Endothelial cell of umbilical vein (primary cell): Measurements from ENCODE around the gene MYLK. TPM values are rescaled to one million over a fixed set of nuclear protein-coding genes. Genes with fewer than 3 reads are reported as not detected.
"Not testable (repeated sequence)": the region's sequence is repeated elsewhere in the genome, so short reads cannot be mapped to it uniquely, and the experiment has no call there.

Source experiments
- BruUV-seq: library from RNA; stranded (reverse); fragments of 400-500 nt; replicated peaks from 2 replicates; lab custom pipeline; 2021; lab: Mats Ljungman, UMichigan
- CTCF ChIA-PET: fragments of 300-600, 350-600 bp; sonication (Branson Sonifier 250); formaldehyde crosslinking; loops from one replicate; lab custom pipeline; 2021; ENCODE audit warnings: antibody characterized with exemption, inconsistent platforms; lab: Charles Lee
- POLR2A ChIA-PET: fragments of 300-600, 350-600 bp; sonication (Branson Sonifier 250); formaldehyde crosslinking; loops from one replicate; lab custom pipeline; 2021; ENCODE audit warnings: antibody characterized with exemption, inconsistent platforms; lab: Charles Lee
- DNase-seq: peaks from one replicate; pipeline ENCODE4 v3.0.0-alpha.2; 2011; ENCODE audit warnings: low read depth, low spot score
- FAIRE-seq: peaks from 2 replicates; lab custom pipeline; 2011; peaks lifted over from hg19 to GRCh38; lab: Jason Lieb, UNC
- H2AFZ ChIP-seq: 2 replicates; pipeline ENCODE4 v1.6.0; 2012; ENCODE audit warnings: low read depth, low read length, control low read depth, inconsistent platforms
- H3K27ac ChIP-seq: 2 replicates; pipeline ENCODE4 v1.5.1; 2011; ENCODE audit warnings: low read depth, mild to moderate bottlenecking, control low read depth, low read length, moderate library complexity; ENCODE audit not compliant: insufficient read depth
- H3K27me3 ChIP-seq, 2 experiments: 2 replicates each; pipeline versions ENCODE4 v1.6.0 to v1.6.1; 2011; ENCODE audit warnings: low read length in 2 of 2, mixed read lengths in 1 of 2; ENCODE audit not compliant: control insufficient read depth in 2 of 2, insufficient read depth in 2 of 2
- H3K36me3 ChIP-seq, 2 experiments: 2 replicates in 1 of 2; 3 replicates in 1 of 2; pipeline ENCODE4 v1.5.1; 2011; ENCODE audit warnings: low read length in 2 of 2, mild to moderate bottlenecking in 1 of 2, moderate library complexity in 1 of 2; ENCODE audit not compliant: control insufficient read depth in 2 of 2, insufficient read depth in 2 of 2; ENCODE audit errors: extremely low read depth in 1 of 2
- H3K4me1 ChIP-seq: 3 replicates; pipeline ENCODE4 v1.5.1; 2011; ENCODE audit warnings: mild to moderate bottlenecking, low read length; ENCODE audit not compliant: control insufficient read depth, insufficient read depth; ENCODE audit errors: extremely low read depth
- H3K4me2 ChIP-seq: 2 replicates; pipeline ENCODE4 v1.6.1; 2011; ENCODE audit warnings: low read length, control low read depth, mixed read lengths; ENCODE audit not compliant: insufficient read depth
- H3K4me3 ChIP-seq, 3 experiments: fragments of 200-600 bp in 1 of 3; sonication (generic), shearing (Covaris generic) in 1 of 3; replicated peaks in 1 of 3; 2 replicates each; pipeline ENCODE4 v1.5.1; 2011 to 2016; ENCODE audit warnings: control low read depth in 3 of 3, low read length in 3 of 3, mild to moderate bottlenecking in 2 of 3, inconsistent platforms in 1 of 3, low read depth in 1 of 3, moderate library complexity in 1 of 3; ENCODE audit not compliant: insufficient read depth in 1 of 3
- H3K79me2 ChIP-seq: 2 replicates; pipeline ENCODE4 v1.6.0; 2012; ENCODE audit warnings: low read length, inconsistent platforms; ENCODE audit not compliant: control insufficient read depth, insufficient read depth
- H3K9ac ChIP-seq: replicated peaks from 2 replicates; pipeline ENCODE3; 2011; ENCODE audit warnings: low read length, control low read depth; ENCODE audit not compliant: insufficient read depth; ENCODE audit errors: extremely low read depth
- H3K9me1 ChIP-seq: replicated peaks from 3 replicates; pipeline ENCODE4 v1.6.0; 2011; ENCODE audit warnings: mild to moderate bottlenecking, low read length; ENCODE audit not compliant: control insufficient read depth, insufficient read depth; ENCODE audit errors: extremely low read depth
- H3K9me3 ChIP-seq: replicated peaks from 2 replicates; pipeline ENCODE4 v1.5.1; 2012; ENCODE audit warnings: low read length, inconsistent platforms; ENCODE audit not compliant: control insufficient read depth, insufficient read depth
- H4K20me1 ChIP-seq: replicated peaks from 2 replicates; pipeline ENCODE3; 2011; ENCODE audit warnings: mild to moderate bottlenecking, low read length; ENCODE audit not compliant: control insufficient read depth, insufficient read depth; ENCODE audit errors: extremely low read depth
- CTCF ChIP-seq, 2 donors: IDR thresholded peaks; 1 replicate in 1 of 2; 2 replicates in 1 of 2; pipeline ENCODE4 v1.5.1; 2011; ENCODE audit warnings: low read length in 2 of 2, mild to moderate bottlenecking in 2 of 2, moderate library complexity in 2 of 2, control low read depth in 1 of 2, inconsistent platforms in 1 of 2, low read depth in 1 of 2; ENCODE audit not compliant: insufficient read depth in 1 of 2; ENCODE audit errors: extremely low read depth in 1 of 2
- EZH2 ChIP-seq: IDR thresholded peaks from 2 replicates; pipeline ENCODE4 v1.6.1; 2012; ENCODE audit warnings: borderline replicate concordance, low read depth, mild to moderate bottlenecking, moderate library complexity, low read length, inconsistent platforms; ENCODE audit not compliant: severe bottlenecking
- FOS ChIP-seq: IDR thresholded peaks from 2 replicates; pipeline ENCODE4 v1.6.1; 2011; ENCODE audit warnings: mild to moderate bottlenecking, low read length, moderate library complexity, borderline replicate concordance; ENCODE audit not compliant: insufficient read depth
- GATA2 ChIP-seq: IDR thresholded peaks from 2 replicates; pipeline ENCODE4 v1.7.0; 2011; ENCODE audit warnings: low read depth, mild to moderate bottlenecking, moderate library complexity, mixed read lengths, low read length; ENCODE audit not compliant: insufficient read length, insufficient read depth
- JUN ChIP-seq: IDR thresholded peaks from 2 replicates; pipeline ENCODE4 v1.6.1; 2011; ENCODE audit warnings: borderline replicate concordance, low read depth; ENCODE audit not compliant: insufficient read length, insufficient read depth
- MAX ChIP-seq: IDR thresholded peaks from 2 replicates; pipeline ENCODE4 v1.6.1; 2011; ENCODE audit not compliant: insufficient read depth, insufficient read length
- MYC ChIP-seq: IDR thresholded peaks from one replicate; pipeline ENCODE4 v1.6.1; 2011; ENCODE audit warnings: mild to moderate bottlenecking, low read depth, low read length
- POLR2A ChIP-seq: IDR thresholded peaks from 2 replicates; pipeline ENCODE4 v1.6.1; 2012; ENCODE audit warnings: low read depth, mild to moderate bottlenecking, control low read depth, low read length
- POLR2AphosphoS5 ChIP-seq: IDR thresholded peaks from 2 replicates; pipeline ENCODE4 v1.6.1; 2012; ENCODE audit warnings: low read depth, mild to moderate bottlenecking, control low read depth, low read length, moderate library complexity; ENCODE audit not compliant: insufficient read depth
- dilution Hi-C: fragments of 300-500 bp; cut with MboI; formaldehyde crosslinking; loops from one replicate; pipeline ENCODE4 v1.15.0; 2019; ENCODE audit warnings: low sequenced_read_pairs; ENCODE audit not compliant: extremely low pct_ligation_motif_present
- intact Hi-C: fragments of 100-400 bp; cut with micrococcal nuclease; formaldehyde crosslinking; loops from one replicate; pipeline ENCODE4 v1.10.0; 2022
- polyA plus RNA-seq, 4 experiments: library from polyadenylated mRNA; depleted of rRNA in 3 of 4; stranded (reverse) in 3 of 4; unstranded in 1 of 4; fragments of >200 nt; gene quantifications; 2 replicates each; pipeline versions ENCODE4 v1.2.1 to v1.2.3, GENCODE V29; 2011 to 2012; ENCODE audit warnings: missing spikeins in 1 of 4
- total RNA-seq: library from RNA; stranded (reverse); gene quantifications from 2 replicates; pipeline ENCODE4 v1.2.3, GENCODE V29; 2021

MYLK gene
- total and polyA plus RNA-seq, 2 donors (not counting 3 experiments of a cell fraction or from before 2014, with no cell fraction given): 10.0 to 22.2 TPM

GRCh38 chr3:123605789-123606234 is 278.3 kb downstream of the MYLK start:
- Histone ChIP-seq H3K36me3 (no peaks in the 10 kb centered on the region), H3K9me1 (no peaks in the 10 kb centered on the region), H3K4me1 (peaks cover 7% of the 10 kb centered on the region), H3K4me2 (no peak overlapping the region), H3K9ac (no peak overlapping the region), H3K4me3 (no peak overlapping the region), H3K27me3 (no peaks in the 10 kb centered on the region), H3K27ac (no peak overlapping the region), H4K20me1 (no peaks in the 10 kb centered on the region), H2AFZ (no peak overlapping the region), H3K9me3 (no peaks in the 10 kb centered on the region), H3K79me2 (no peaks in the 10 kb centered on the region)
- ChIA-PET CTCF (interaction anchor here (0.7 to 1.0 kb wide), 2 partner anchors 36 to 1137 kb away, joined by 4 read pairs; no protein-coding TSS in a partner anchor), POLR2A (no interaction called here)
- no TSS peak for BruUV-seq
- FAIRE-seq (no peak), DNase-seq (no peak)
- TF ChIP-seq JUN: no peak
- no peak for TF ChIP-seq FOS
- TF ChIP-seq CTCF (IDR thresholded peaks at IDR 0.05; ENCODE audit: extremely low read depth in 1 of 2, insufficient read depth in 1 of 2, low read depth in 1 of 2, low read length in 2 of 2): no peak
- TF ChIP-seq MYC: no peak
- no peak for TF ChIP-seq GATA2
- TF ChIP-seq MAX: no peak
- no peak for TF ChIP-seq POLR2A
- TF ChIP-seq EZH2: no peak
- TF ChIP-seq POLR2AphosphoS5: no peak
- intact Hi-C loops (no loop called here), dilution Hi-C loops (no loop called here)

GRCh38 chr3:123603153-123603552 is 281.0 kb downstream of the MYLK start:
- H3K79me2 ChIP-seq, H2AFZ ChIP-seq, H3K4me2 ChIP-seq, H3K4me1 ChIP-seq, H3K4me3 ChIP-seq, BruUV-seq, H3K9me1 ChIP-seq, H3K27ac ChIP-seq, POLR2A ChIA-PET, DNase-seq, intact Hi-C loops, dilution Hi-C loops, H3K36me3 ChIP-seq, H3K27me3 ChIP-seq, H3K9me3 ChIP-seq, H4K20me1 ChIP-seq, H3K9ac ChIP-seq, FAIRE-seq: not testable (repeated sequence)
- CTCF ChIA-PET: interaction anchor here (1.8 kb wide), 2 partner anchors 18 to 39 kb away, joined by 6 to 8 read pairs; partner anchors contain the start of gene HACD2
